ENCODE results near the gene ITGAD. TPM values are rescaled to one million over a fixed set of nuclear protein-coding genes. Genes with fewer than 3 reads are reported as not detected.

The ITGAD gene
- total and polyA plus RNA-seq, 2 of the 8 experiments (the other 6 are each of a cell fraction or from before 2014, with no cell fraction given): 0.06 TPM; not detected in 1

DNA sequence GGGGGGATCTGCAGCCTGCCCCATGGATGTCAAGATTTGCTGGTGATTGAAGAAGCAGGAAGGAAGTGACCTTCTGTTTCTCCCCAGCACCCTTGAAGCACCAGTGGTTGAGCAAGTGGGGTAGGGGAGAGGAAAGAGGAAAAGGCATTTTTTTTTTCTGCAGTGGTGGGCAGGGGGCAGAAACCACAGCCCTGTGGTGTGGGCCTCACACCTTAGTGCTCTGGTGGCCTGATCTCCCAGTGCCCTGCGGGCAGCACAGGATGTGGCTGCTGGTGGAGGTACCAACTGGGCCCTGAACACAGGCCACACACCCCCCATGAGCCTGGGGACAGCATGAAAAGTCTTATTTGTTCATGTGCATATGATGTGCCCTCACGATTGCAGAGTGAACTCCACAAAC, 7.1 kb downstream of the ITGAD start:
- no peaks in the 10 kb centered on the region for H3K9me3 ChIP-seq (ENCODE audit: insufficient read depth in 2 of 2, low read depth in 1 of 2, low read length in 1 of 2)
- no peak for FAIRE-seq
- no peaks in the 10 kb centered on the region for H3K27me3 ChIP-seq (replicated peaks in 1 of 4; ENCODE audit: control insufficient read depth in 3 of 4, extremely low read depth in 1 of 4, insufficient read depth in 3 of 4, low read length in 3 of 4)
- no peak overlapping the region for H3K23ac ChIP-seq (ENCODE audit: insufficient read length)
- no peaks in the 10 kb centered on the region; a peak in 1 of 7 replicates for H3K4me1 ChIP-seq (replicated peaks in 1 of 4; ENCODE audit: control insufficient read depth in 3 of 4, insufficient read depth in 4 of 4, low read length in 3 of 4)
- H2AK5ac ChIP-seq (ENCODE audit: low read depth, low read length): no peak overlapping the region
- no peak overlapping the region for H2AFZ ChIP-seq (ENCODE audit: low read length)
- H3K4me3 ChIP-seq (ENCODE audit: extremely low read depth in 1 of 4, insufficient read depth in 2 of 4, low read depth in 3 of 4, low read length in 4 of 4): no peak overlapping the region
- H2BK120ac ChIP-seq (replicated peaks; ENCODE audit: low read depth, low read length): no peak overlapping the region
- H3K23me2 ChIP-seq (ENCODE audit: low read depth, low read length): no peaks in the 10 kb centered on the region
- POLR2A ChIA-PET (ENCODE audit: partially characterized antibody): interaction anchor here (0.6 kb wide), 1 partner anchor 31 kb away, joined by 3 read pairs; no protein-coding TSS in a partner anchor
- WGBS, 2 experiments (ENCODE audit: extremely low coverage in 1 of 2, insufficient coverage in 1 of 2, insufficient read length in 1 of 2, insufficient replicate concordance in 2 of 2, low coverage in 1 of 2, low lambda C conversion rate in 2 of 2, missing lambda C conversion rate in 1 of 2): 92% methylated on average over 1 of the region's 2 CpGs; no CpG with 5 or more reads in 1 of the 2 experiments
- no peak for DNase-seq (ENCODE audit: low read depth in 1 of 2, low spot score in 2 of 2)
- no peak overlapping the region for H2BK5ac ChIP-seq (ENCODE audit: low read depth, low read length)
- H3K79me2 ChIP-seq (ENCODE audit: control insufficient read depth in 1 of 2, insufficient read depth in 2 of 2, low read length in 2 of 2): no peaks in the 10 kb centered on the region
- H3K56ac ChIP-seq (replicated peaks; ENCODE audit: insufficient read length, low read depth, low read length): no peak overlapping the region
- H4K8ac ChIP-seq (ENCODE audit: extremely low read depth, insufficient read depth, low read length): no peak overlapping the region
- H4K20me1 ChIP-seq (replicated peaks in 1 of 2; ENCODE audit: control insufficient read depth in 1 of 2, insufficient read depth in 2 of 2, low read length in 2 of 2): no peaks in the 10 kb centered on the region
- no peak overlapping the region for H3K9ac ChIP-seq (replicated peaks in 1 of 4; ENCODE audit: extremely low read depth in 1 of 4, low read depth in 3 of 4, low read length in 3 of 4)
- no peak overlapping the region for H4K91ac ChIP-seq (replicated peaks; ENCODE audit: insufficient read length, low read length)
- no peak overlapping the region for H3K18ac ChIP-seq (ENCODE audit: extremely low read depth, low read length)
- H2BK12ac ChIP-seq (ENCODE audit: low read depth, low read length): no peak overlapping the region
- H3K14ac ChIP-seq (ENCODE audit: insufficient read length): no peak overlapping the region
- H2BK15ac ChIP-seq (ENCODE audit: low read length): no peak overlapping the region
- H3K79me1 ChIP-seq (ENCODE audit: low read depth, low read length): no peaks in the 10 kb centered on the region
- no peak overlapping the region for H2BK20ac ChIP-seq (ENCODE audit: low read length)
- H3K4ac ChIP-seq (replicated peaks; ENCODE audit: insufficient read length, low read depth, low read length): no peak overlapping the region
- no peak overlapping the region for H3K27ac ChIP-seq (ENCODE audit: low read depth, low read length)
- TF ChIP-seq TBP (IDR thresholded peaks at IDR 0.05; ENCODE audit: low read depth, low read length) (no peak), SUZ12 (IDR thresholded peaks at IDR 0.05; ENCODE audit: low read length) (no peak)
- CTCF ChIA-PET (ENCODE audit: partially characterized antibody): no interaction called here
- no peak overlapping the region for H4K5ac ChIP-seq (ENCODE audit: insufficient read length, low read depth, low read length)
- no peak overlapping the region for H3K4me2 ChIP-seq (ENCODE audit: insufficient read depth in 1 of 2, low read depth in 2 of 2, low read length in 2 of 2)
- H3K36me3 ChIP-seq (ENCODE audit: control insufficient read depth in 2 of 4, insufficient read depth in 4 of 4, low read length in 3 of 4): no peaks in the 10 kb centered on the region

Measured in H1 (cell line).